SK-N-MC (cell line): ENCODE results near the gene CUX1.
"Not testable (repeated sequence)": the region's sequence is repeated elsewhere in the genome, so short reads cannot be mapped to it uniquely, and the experiment has no call there.

ENCODE experiments used
- EZH2 ChIP-seq: fragments of 200-600 bp; sonication (generic); IDR thresholded peaks from one replicate; pipeline ENCODE4 v1.6.1; 2017; ENCODE audit warnings: antibody characterized with exemption
- FOXP2 ChIP-seq: optimal IDR thresholded peaks from 2 replicates; pipeline ENCODE3; 2011; ENCODE audit warnings: mild to moderate bottlenecking, moderate library complexity; ENCODE audit not compliant: insufficient read depth; ENCODE audit errors: extremely low read length, control extremely low read depth
- POLR2AphosphoS5 ChIP-seq: IDR thresholded peaks from 2 replicates; pipeline ENCODE4 v1.6.1; 2012; ENCODE audit warnings: mild to moderate bottlenecking, low read depth, low read length, borderline replicate concordance

DNA sequence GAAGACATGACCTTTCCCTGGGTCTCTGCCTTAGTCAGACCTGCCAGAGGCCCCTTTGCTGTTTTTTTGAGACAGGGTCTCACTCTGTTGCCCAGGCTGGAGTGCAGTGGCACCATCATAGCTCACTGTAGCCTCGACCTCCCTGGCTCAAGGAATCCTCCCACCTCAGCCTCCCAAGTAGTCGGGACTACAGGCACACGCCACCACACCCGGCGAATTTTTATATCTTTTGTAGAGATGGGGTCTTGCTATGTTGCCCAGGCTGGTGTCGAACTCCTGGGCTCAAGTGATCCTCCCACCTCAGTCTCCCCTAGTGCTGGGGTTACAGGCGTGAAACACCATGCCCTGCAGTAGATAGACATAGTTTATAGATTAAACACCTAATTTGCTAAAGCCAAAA is 366.4 kb downstream of the CUX1 start:
- not testable (repeated sequence) for TF ChIP-seq POLR2AphosphoS5, EZH2, FOXP2
